HG02798 (cell line): ENCODE measurements around the gene SHE.
"Not testable (repeated sequence)": the region's sequence is repeated elsewhere in the genome, so short reads cannot be mapped to it uniquely, and the experiment has no call there.

Experiments used
- ATAC-seq: cut with Tn5 transposase; IDR thresholded peaks from one replicate; pipeline ENCODE4 v1.9.1; 2021; ENCODE audit warnings: mild to moderate bottlenecking; ENCODE audit not compliant: unreplicated experiment, poor library complexity

SHE gene

DNA sequence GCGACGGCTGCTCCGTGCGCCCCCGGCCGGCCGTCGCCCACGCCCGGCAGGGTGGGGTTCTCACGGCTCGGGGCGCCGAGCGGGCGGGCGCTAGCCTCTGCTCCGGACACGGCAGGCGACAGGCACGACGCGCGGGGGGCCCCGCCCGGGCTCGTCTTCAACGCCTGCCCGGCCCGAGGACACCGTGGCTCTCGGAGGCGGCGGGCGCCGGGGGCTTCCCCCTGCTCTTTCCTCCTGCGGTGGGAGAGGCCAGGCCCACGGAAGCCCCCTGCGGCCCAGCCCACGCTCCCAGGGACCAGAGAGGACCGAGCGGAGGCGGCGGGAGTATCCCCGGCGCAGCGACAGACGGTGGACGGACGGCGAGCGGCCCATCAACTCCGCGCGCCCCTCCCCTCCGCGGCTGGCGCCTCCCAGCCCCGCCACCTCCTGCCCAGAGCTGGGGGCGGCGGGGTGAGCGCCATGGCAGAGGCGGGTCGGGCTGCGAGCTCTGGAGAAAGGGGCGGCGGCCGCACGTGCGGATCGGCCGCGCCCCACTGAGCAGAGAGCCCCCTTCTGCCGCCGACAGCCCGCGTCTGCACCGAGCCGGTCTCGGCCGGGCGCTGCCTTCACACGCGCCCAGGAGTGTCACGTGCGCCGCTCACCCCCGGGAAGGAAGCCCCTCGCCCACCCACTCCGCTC lies at the start of gene SHE, which contains the start of gene TDRD10:
SHE (minus strand) TSS at position 347 of the 678 bp plus-strand sequence. CDS start 386 bp downstream, outside the sequence.
TDRD10 (plus strand) TSS at position 154 of the 678 bp plus-strand sequence. CDS start 4,685 bp downstream, outside the sequence.
- no peak for ATAC-seq

- no peak for ATAC-seq
Observed at GRCh38 chr1:154551474-154551873, 49.3 kb upstream of the SHE start.

GRCh38 chr1:154550657-154551056 lies 48.4 kb upstream of the SHE start:
- ATAC-seq, result no peak

- ATAC-seq, result no peak
Observed at GRCh38 chr1:154550070-154550469, 47.9 kb upstream of the SHE start.

GRCh38 chr1:154549202-154549770 lies 47.1 kb upstream of the SHE start:
- no peak for ATAC-seq

DNA sequence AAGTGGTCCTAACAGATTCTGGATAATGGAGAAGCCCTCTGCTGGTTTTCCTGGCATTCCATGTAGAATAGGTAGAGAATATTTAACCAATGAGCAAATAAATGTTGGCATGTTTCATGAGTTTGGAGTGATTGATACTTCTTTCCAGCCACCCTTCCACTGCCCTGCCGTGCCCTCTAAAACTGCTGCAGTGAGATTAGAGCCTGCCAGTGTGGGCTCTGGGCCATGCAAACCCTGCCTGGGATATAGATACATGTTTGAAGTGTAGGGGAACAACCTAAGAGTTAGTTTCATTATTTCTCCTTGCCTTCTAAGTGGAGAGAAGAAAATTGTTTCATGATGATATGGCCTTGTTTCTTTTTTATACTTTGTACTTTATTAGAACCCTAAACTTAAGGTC lies 45.8 kb upstream of the SHE start:
- no peak for ATAC-seq

DNA sequence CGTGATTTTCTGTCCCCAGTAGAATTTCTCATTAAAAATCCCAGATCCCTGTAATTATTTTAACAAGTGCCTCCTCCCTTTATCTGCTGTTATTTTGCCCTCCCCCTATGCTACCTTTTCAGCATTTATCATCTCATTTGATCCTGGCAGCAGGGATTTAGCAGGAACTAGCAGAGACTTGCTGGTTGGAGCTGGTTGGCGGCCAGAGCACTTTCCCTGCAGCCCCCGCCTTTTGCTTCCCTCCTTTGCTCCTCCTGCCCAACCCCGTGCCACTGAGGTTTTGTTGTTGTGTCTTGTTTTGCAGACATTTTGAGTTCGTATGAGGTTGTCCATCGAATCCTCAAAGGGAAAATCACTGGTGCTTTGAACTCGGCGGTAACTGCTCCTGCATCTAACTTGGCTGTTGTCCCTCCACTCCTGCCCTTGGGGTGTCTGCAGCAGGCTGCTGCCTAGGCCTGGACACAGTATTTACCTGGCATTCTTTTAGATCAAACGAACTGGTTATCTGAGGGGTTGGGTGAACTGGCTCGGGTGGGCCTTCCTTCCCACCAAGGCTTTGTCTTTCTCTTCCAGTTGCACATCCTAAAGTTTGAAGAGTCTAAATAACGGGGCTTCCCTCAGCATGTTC lies 45.0 kb upstream of the SHE start:
- no peak for ATAC-seq

DNA sequence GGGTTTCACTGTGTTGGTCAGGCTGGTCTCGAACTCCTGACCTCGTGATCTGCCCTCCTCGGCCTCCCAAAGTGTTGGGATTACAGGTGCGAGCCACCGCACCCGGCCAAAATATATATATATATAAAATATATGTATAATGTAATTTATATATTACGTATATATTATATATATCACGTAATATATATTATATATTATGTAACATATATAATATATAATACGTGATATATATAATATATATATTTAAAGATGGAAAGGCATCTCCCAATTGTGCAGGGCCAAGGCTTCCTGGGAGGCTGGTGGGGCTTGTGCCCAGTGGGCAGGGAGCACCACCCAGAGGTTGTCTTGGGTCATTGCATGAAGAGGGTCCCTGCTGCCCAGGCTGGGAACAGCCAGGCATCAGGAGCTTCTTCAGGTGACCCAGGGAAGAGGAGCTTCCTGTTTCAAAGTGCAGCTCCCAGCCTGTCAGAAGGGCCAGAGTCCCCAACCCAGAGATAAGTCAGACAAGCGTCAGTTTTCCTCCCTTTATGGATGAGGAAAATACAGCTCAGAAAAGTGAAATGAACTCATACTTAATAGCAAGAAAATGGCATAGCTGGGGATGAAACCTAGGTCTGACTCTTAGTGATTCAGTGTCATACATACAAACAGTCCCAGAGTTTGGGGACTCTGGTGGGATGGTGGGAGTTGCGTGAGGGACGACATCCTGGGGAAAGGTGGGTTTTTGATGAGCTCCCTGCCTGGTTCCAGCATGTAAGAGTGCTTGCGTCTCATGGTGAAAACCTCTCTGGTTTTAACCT lies 44.3 kb upstream of the SHE start:
- ATAC-seq, result no peak

GRCh38 chr1:154541231-154541630 lies 39.0 kb upstream of the SHE start:
- no peak for ATAC-seq

GRCh38 chr1:154539486-154540483 lies 37.6 kb upstream of the SHE start:
- ATAC-seq, result no peak

DNA sequence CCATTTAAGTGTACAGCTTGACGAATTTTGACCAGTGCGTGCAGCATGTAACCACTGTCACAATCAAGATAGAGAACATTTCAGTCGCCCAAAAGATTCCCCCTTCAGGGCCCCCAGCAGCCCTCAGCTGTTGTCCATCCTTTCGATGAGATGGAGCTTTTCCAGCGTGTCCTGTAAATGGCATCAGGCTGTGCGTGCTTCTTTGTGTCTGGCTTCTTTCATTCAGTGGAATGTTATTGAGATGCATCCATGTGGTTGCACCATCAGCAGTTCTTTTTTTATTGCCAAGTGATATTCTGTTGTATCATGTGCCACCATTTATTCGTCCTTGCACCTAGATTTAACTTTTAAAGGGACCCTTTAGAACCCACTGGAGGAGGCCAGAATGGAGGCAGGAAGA lies 34.4 kb upstream of the SHE start:
- no peak for ATAC-seq

DNA sequence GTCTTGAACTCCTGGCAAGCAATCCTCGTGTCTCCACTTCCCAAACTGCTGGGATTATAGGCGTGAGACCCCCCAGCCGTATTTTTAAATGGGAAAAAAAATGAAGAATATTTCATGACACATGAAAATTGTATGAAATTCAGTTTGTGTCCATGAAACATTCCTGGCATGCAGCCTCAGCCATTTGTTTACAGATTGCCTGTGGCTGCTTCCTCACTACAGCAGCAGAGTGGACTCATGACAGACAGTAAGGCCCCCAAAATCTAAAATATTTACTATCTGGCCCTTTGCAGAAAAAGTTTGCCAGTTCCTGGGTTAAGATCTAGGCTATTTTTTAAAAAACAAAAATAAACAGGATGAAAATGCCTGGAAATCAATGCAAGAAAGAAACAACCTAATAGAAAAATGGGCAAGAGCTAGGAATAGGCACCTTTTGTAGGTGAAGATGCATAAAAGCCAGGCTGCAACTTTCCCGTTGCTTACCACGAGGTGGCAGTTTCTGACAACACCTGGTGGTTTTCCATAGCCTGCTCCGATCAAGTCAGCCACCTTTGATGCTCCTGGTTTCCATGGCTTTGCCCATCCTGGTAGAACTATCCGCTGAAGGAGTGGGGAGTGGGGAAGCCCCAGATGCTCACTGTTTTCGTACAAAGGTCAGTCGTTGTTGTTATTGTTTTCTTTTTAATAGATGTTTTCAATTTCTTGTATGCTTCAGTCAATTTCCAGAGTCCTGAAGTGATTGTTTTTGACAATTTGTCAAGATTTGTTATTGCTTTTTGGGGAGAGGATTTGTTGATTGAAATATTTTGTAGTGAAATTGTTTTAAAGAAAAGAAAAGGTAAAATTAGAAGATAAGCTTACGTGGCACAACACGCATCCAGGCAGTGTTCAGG lies 32.0 kb upstream of the SHE start:
- no peak for ATAC-seq

DNA sequence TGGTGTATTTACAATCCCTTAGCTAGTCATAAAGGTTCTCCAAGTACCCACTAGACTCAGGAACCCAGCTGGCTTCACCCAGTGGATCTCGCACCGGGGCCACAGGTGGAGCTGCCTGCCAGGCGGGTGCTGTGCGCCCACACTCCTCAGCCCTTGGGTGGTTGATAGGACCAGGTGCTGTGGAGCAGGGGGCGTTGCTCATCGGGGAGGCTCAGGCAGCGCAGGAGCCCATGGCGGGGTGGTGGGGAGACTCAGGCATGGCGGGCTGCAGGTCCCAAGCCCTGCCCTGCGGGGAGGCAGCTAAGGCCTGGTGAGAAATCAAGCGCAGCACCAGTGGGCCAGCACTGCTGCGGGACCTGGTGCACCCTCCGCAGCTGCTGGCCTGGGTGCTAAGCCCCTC lies 29.7 kb upstream of the SHE start:
- ATAC-seq, result not testable (repeated sequence)

DNA sequence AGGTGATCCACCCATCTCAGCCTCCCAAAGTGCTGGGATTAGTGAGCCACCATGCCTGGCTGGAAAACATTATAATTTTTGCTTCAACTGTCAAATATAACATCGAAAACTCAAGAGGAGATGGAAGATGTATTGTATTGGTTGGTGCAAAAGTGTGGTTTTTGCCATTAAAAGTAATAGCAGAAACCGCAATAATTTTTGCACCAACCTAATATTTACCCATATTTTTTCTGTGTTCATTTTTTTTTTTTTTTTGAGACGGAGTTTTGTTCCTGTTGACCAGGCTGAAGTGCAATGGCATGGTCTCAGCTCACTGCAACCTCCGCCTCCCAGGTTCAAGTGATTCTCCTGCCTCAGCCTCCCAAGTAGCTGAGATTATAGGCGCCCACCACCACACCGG lies 27.1 kb upstream of the SHE start:
- ATAC-seq, result no peak

GRCh38 chr1:154527192-154527591 lies 25.0 kb upstream of the SHE start:
- no peak for ATAC-seq

- no peak for ATAC-seq
Observed at GRCh38 chr1:154524881-154525280, 22.7 kb upstream of the SHE start.

DNA sequence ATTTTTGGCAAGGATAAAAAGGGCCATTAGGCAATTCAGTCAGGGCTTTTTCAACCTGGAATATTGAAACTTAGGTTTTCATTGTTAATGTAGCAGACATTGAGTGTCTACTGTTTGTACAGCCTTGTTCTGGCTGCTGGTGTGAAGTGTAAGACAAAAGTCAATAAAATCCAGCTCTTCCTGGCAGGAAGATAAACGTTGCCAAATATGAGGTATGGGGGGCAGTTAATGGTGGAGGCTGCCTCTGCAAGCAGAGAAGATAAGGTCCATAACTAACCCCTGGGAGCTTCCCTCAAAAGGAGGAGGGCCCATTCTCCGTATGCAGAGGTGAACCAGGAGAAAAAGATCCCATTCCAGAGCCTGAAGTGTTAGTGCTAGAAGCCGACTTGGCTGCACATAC lies 19.5 kb upstream of the SHE start:
- ATAC-seq, result no peak

GRCh38 chr1:154520333-154520732 lies 18.1 kb upstream of the SHE start:
- ATAC-seq, result no peak

GRCh38 chr1:154519591-154519991 lies 17.4 kb upstream of the SHE start:
- ATAC-seq, result no peak
